ENCODE measurements around the gene CRELD2.

DNA sequence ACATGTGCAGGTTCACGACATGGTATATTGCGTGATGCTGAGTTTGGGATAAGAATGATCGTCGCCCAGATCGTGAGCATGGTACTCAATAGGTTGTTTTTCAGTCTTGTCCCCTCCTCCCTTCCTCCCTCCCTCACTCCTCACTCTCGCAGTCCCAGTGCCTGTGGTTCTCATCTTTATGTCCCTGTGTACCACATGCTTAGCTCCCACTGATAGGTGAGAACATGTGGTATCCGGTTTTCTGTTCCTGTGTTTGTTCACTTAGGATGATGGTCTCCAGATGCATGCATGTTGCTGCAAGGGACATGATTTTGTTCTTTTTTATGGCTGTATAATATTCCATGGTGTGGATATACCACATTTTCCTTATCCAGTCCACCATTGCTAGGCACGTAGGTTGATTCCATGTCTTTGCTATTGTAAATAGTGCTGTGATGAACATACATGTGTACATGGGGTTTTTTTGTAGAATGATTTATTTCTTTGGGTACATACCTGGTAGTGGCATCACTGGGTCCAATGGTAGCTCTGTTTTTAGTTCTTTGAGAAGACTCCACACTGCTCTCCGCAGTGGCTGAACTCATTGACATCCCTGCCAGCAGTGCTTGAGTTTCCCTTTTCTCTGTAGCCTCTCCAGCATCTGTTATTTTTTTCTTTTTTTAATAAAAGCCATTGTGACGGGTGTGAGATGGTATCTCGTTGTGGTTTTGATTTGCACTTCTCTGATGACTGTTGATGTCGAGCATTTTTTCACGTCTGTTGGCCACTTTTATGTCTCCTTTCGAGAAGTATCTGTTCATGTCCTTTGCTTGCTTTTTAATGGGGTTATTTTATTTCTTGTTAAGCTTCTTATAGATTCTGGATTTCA is 48.4 kb upstream of the CRELD2 start:
- TF ChIP-seq, protein P1, sequence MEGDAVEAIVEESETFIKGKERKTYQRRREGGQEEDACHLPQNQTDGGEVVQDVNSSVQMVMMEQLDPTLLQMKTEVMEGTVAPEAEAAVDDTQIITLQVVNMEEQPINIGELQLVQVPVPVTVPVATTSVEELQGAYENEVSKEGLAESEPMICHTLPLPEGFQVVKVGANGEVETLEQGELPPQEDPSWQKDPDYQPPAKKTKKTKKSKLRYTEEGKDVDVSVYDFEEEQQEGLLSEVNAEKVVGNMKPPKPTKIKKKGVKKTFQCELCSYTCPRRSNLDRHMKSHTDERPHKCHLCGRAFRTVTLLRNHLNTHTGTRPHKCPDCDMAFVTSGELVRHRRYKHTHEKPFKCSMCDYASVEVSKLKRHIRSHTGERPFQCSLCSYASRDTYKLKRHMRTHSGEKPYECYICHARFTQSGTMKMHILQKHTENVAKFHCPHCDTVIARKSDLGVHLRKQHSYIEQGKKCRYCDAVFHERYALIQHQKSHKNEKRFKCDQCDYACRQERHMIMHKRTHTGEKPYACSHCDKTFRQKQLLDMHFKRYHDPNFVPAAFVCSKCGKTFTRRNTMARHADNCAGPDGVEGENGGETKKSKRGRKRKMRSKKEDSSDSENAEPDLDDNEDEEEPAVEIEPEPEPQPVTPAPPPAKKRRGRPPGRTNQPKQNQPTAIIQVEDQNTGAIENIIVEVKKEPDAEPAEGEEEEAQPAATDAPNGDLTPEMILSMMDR (conservative IDR thresholded peaks at IDR 0.05; ENCODE audit: low read depth in 2 of 2) = no peak
- TF ChIP-seq EZH2 (IDR thresholded peaks at IDR 0.05; ENCODE audit: low read depth, unreplicated experiment) (no peak), ETS1 (IDR thresholded peaks at IDR 0.05) (no peak), STAT1 (IDR thresholded peaks at IDR 0.05; ENCODE audit: unreplicated experiment) (no peak), REST (IDR thresholded peaks at IDR 0.05; ENCODE audit: unreplicated experiment) (no peak), EZH2phosphoT487 (IDR thresholded peaks at IDR 0.05; ENCODE audit: unreplicated experiment) (no peak), CREB1 (CRISPR knock-in tag; IDR thresholded peaks at IDR 0.05; ENCODE audit: low read depth) (no peak), ZNF462 (CRISPR knock-in tag; IDR thresholded peaks at IDR 0.05) (no peak), POLR2AphosphoS5 (IDR thresholded peaks at IDR 0.05; ENCODE audit: low read depth) (no peak), JUNB (IDR thresholded peaks at IDR 0.05; ENCODE audit: unreplicated experiment) (no peak), NANOG (IDR thresholded peaks at IDR 0.05; ENCODE audit: borderline replicate concordance) (no peak), ZNF331 (CRISPR knock-in tag; IDR thresholded peaks at IDR 0.05; ENCODE audit: low read depth) (no peak), ZNF114 (CRISPR knock-in tag; IDR thresholded peaks at IDR 0.05) (no peak)

Measured in GM23338 (cell line).